GM12891 (cell line): ENCODE measurements around the gene CELF5.

Experiments
- POLR2A ChIP-seq: IDR thresholded peaks from 2 replicates; pipeline ENCODE4 v1.6.1; 2011; ENCODE audit warnings: low read depth, low read length, control low read depth
- POLR2AphosphoS5 ChIP-seq: IDR thresholded peaks from 2 replicates; pipeline ENCODE4 v1.6.1; 2011; ENCODE audit warnings: low read depth, low read length, control low read depth
- SPI1 ChIP-seq: IDR thresholded peaks from 2 replicates; pipeline ENCODE4 v1.6.1; 2011; ENCODE audit warnings: low read depth, low read length, control low read depth

- TF ChIP-seq SPI1 = no peak
- no peak for TF ChIP-seq POLR2A
- no peak for TF ChIP-seq POLR2AphosphoS5
These were observed 32.2 kb upstream of the CELF5 start for GRCh38 chr19:3192228-3192635.
